GM18526 (cell line): ENCODE measurements around the gene AGAP1.

Source experiments
- POLR2A ChIP-seq: IDR thresholded peaks from 3 replicates; pipeline ENCODE4 v1.6.1; 2011; ENCODE audit not compliant: insufficient read length; ENCODE audit errors: extremely low read depth

AGAP1 gene

DNA sequence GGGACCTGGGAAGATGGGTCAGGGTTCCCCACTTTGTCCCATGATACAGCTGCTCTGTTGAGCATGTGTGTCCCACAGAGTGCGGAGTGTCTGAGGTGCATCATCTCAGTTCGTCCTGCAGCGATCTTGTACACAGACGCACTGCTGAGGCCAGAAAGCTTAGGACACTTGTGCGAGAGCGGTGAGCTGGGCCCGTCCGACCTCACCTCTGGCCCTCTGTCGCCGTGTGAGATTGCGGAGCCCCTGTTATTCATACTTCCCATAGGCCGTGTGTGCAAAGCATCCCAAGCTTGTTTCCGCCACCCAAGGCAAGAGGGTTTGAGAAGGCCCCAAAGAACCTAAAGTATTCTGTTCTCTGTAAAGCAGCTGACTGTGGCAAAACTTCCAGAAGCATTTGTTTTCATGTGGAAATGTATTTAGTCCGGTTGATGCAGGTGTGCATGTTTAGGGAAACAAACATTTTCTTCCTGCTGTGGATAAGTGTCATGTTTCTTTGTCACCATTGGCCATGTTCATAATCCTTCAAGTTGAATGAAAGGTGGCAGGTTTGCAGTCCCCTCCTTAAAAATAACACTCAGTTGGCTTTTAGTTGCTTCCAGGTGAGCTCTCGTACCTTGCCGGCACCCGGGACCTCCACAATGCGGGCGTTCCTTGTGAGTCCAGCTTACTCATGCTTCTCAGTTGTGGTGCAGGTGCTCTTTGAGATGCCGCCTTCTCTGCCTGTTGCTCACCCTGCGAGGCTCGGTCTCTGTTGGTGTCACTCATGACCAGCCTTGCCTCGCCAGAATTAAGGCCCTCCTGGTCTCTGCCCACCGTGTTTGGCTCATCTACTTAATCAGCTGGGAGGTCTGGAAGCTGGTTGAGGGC, 5.3 kb downstream of the AGAP1 start:
- no peak for TF ChIP-seq POLR2A

- TF ChIP-seq POLR2A, result no peak
These were observed 6.4 kb downstream of the AGAP1 start for GRCh38 chr2:235500110-235500760.

DNA sequence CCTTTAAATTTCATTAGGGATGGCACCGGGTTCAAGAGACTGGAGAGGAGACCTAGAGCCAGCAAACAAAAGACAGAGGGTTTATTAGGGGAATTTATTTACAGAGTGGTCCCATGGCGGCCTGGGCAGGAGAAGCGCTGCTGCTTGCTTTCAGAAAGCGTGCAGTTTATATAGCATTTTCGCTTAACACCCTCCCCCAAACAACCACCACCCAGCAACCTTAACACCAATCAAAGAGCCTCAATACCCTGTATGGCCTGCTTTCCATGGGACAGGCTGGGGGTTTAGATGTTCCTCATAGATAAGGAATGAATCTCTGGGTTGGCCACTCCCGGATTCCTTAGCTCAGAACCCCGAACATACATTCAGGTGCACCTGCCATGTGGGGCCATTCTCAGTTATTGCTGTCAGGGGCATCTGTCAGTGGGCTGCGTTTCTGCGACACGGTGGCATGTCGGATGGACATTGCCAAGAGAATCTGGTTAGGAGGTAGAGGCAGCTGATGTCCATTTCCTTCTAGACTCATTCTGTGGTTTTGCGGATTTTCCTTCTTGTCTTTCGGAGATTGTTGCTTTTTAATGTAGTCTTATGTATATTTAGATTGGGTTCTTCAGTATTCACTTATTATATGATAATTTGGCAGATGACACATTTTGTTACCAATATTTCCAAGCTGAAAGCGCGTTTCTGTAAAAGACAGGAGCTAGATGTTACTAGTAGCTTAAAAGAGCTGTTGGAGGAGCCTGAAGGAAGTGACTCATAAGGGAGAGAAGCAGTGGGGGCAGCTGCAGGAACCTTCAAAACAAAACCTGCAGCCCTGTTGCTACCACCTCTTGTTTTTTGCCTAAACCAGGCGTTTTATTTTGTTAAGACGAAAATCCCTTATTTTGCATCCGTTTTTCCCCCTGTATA, 7.2 kb downstream of the AGAP1 start:
- no peak for TF ChIP-seq POLR2A

DNA sequence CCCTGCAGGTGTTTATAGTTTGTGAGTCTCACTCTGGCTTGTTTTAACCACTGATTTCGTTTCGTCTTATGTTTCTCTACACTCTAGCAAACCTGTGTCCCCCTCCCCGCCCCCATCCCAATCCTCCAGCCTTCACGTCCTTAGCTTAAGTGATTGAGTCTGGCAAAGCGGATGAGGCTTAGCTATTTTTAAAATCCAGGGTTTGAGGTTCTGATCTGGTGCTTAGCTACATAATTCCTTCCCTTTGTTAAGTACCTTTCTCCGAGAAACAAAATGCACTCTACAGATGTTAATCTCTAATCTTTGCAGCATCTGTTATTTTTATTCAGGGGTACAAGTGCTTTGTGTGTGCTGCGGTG, 7.8 kb downstream of the AGAP1 start:
- no peak for TF ChIP-seq POLR2A

GRCh38 chr2:235502336-235502735, 8.5 kb downstream of the AGAP1 start:
- no peak for TF ChIP-seq POLR2A

- no peak for TF ChIP-seq POLR2A
These were observed 10.8 kb downstream of the AGAP1 start for GRCh38 chr2:235504441-235505180.

GRCh38 chr2:235505181-235505741, 11.4 kb downstream of the AGAP1 start:
- TF ChIP-seq POLR2A, result no peak

GRCh38 chr2:235506291-235506996, 12.6 kb downstream of the AGAP1 start:
- TF ChIP-seq POLR2A, result no peak

GRCh38 chr2:235506997-235507615, 13.3 kb downstream of the AGAP1 start:
- no peak for TF ChIP-seq POLR2A

GRCh38 chr2:235507928-235508327, 14.1 kb downstream of the AGAP1 start:
- TF ChIP-seq POLR2A, result no peak

DNA sequence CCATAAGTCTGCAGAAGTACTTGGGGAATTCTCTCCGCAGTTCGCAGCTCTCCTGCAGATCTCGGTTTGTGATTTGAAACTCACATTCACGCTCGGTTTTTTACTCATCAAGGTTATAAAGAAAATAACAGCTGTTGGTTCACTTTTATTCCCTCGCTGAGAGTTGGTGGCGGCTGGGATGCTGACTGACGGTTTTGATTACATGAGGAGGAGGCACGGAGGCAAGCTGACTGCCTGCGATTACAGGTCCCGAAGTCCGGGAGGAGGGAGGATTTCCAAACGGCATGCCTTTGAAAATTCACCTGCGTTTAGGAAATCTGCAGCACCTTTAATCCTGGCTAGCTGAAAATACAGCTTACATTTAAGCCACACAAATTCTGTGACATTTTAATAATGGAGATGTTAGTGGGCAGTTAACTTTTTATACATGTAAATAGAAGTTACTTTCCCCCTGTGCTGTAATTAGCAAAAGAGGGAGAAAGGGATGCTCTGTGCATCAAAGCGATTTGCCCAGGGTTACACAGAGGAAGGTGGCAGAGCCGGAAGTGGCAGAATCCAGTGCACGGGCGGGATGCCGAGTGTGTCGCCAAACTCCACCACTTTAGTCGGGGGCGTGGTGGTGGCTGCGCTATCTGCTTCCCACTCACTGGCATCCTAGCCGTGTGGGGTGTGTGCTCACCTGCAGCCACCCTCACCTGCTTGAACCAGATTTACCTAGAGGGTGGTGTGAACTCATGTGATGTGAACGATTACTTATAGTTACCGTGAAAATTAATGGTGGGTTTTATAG, 14.7 kb downstream of the AGAP1 start:
- TF ChIP-seq POLR2A, result no peak

GRCh38 chr2:235510318-235510717, 16.5 kb downstream of the AGAP1 start:
- no peak for TF ChIP-seq POLR2A

DNA sequence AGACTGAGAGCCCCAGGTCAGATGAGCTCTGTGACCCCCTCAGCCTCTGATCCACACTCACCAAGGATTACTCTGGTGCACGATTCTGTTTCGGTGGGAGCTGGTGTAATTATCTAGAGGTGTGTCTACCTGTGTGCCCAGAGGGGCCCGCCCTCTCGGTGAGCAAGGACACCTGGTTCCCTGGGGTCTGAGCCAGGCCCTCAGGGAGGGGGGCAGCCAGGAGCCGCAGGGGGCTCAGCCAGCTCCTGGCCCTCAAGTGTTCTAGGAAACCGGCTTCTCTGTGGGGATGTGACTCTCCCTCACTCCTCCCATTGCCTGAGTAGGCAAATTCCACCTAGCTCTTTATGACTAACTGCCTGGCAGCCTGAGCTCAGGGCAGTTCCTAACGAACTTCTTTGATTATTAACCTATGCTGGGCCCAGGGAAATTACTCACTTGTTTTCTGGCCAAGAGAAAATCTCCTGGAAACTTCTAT, 17.4 kb downstream of the AGAP1 start:
- no peak for TF ChIP-seq POLR2A
